ENCODE measurements around the gene ATG2A. TPM values are rescaled to one million over a fixed set of nuclear protein-coding genes. Genes with fewer than 3 reads are reported as not detected.

The ATG2A gene
- total RNA-seq, 1 donor from 2014 or later: 21.4 TPM

DNA sequence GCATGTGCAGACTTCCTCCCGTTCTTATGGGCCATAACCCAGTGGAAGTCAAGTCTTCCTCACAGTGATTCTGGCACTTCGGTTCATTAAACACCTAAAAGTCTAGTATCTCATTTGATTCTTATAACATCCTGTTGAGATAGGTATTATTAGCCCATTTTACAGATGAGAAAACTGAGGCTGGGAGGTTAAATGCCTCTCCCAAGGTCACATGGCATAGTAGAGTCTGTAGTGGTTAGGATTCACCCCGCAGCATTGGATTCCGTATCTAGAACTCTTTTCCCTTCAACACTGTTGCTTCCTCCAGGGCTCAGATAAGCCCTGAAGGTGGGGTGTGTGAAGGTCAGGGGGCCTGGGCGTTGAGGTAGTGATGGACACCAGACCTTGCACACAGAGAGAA lies 15.3 kb upstream of the ATG2A start:
- Mint-ChIP-seq H3K4me1 (ENCODE audit: low read depth, unreplicated experiment) (peaks cover 13% of the 10 kb centered on the region), H3K9me3 (ENCODE audit: unreplicated experiment) (no peaks in the 10 kb centered on the region), H3K27ac (ENCODE audit: unreplicated experiment) (no peak overlapping the region), H3K4me3 (ENCODE audit: unreplicated experiment) (no peak overlapping the region), H3K27me3 (ENCODE audit: low read depth, unreplicated experiment) (peaks cover under 1% of the 10 kb centered on the region), H3K36me3 (ENCODE audit: low read depth, unreplicated experiment) (peaks cover 43% of the 10 kb centered on the region)
- Histone ChIP-seq H3K4me2 (ENCODE audit: low read length) (no peak overlapping the region), H2AFZ (ENCODE audit: low read depth, low read length) (no peak overlapping the region), H3K4me3 (ENCODE audit: insufficient read depth, low read depth, low read length) (no peak overlapping the region), H3K9me3 (ENCODE audit: insufficient read depth, low read depth, low read length) (no peaks in the 10 kb centered on the region), H3K9ac (ENCODE audit: low read length) (no peak overlapping the region), H3K79me2 (ENCODE audit: insufficient read depth, low read length) (no peaks in the 10 kb centered on the region), H3K27ac (ENCODE audit: low read depth, low read length) (no peak overlapping the region), H4K20me1 (ENCODE audit: insufficient read depth, low read length) (peaks cover 11% of the 10 kb centered on the region), H3K27me3 (ENCODE audit: insufficient read depth, low read length) (no peaks in the 10 kb centered on the region), H3K36me3 (ENCODE audit: insufficient read depth, low read length) (peaks cover 21% of the 10 kb centered on the region), H3K4me1 (ENCODE audit: insufficient read depth, low read length) (no peaks in the 10 kb centered on the region)
- no peak for TF ChIP-seq EZH2 (IDR thresholded peaks at IDR 0.05; ENCODE audit: insufficient read depth, low read length)
- TF ChIP-seq, protein P1, sequence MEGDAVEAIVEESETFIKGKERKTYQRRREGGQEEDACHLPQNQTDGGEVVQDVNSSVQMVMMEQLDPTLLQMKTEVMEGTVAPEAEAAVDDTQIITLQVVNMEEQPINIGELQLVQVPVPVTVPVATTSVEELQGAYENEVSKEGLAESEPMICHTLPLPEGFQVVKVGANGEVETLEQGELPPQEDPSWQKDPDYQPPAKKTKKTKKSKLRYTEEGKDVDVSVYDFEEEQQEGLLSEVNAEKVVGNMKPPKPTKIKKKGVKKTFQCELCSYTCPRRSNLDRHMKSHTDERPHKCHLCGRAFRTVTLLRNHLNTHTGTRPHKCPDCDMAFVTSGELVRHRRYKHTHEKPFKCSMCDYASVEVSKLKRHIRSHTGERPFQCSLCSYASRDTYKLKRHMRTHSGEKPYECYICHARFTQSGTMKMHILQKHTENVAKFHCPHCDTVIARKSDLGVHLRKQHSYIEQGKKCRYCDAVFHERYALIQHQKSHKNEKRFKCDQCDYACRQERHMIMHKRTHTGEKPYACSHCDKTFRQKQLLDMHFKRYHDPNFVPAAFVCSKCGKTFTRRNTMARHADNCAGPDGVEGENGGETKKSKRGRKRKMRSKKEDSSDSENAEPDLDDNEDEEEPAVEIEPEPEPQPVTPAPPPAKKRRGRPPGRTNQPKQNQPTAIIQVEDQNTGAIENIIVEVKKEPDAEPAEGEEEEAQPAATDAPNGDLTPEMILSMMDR (IDR thresholded peaks at IDR 0.05; ENCODE audit: insufficient read depth, low read depth, low read length): no peak
- DNase-seq (ENCODE audit: low read depth): no peak
- FAIRE-seq: no peak

DNA sequence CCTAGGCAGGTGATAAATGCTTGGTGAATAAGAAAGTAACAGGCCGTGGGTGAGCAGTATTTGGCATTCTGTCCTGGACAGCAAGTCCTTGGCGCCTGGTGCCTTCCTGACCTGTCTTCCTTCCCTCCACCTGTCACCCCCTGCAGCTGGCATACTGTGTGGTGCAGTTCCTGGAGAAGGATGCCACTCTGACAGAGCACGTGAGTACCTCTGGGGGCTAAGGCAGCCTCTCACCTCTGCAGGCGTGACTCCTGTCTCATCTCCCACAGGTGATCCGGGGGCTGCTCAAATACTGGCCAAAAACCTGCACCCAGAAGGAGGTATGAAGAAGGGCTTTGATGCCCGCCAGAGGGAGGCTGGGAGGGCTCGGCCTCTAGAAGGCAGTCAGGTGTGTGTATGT lies 14.3 kb upstream of the ATG2A start:
- Mint-ChIP-seq H3K27ac (ENCODE audit: unreplicated experiment) (no peak overlapping the region), H3K4me1 (ENCODE audit: low read depth, unreplicated experiment) (peaks cover 9% of the 10 kb centered on the region), H3K36me3 (ENCODE audit: low read depth, unreplicated experiment) (peaks cover 43% of the 10 kb centered on the region), H3K27me3 (ENCODE audit: low read depth, unreplicated experiment) (no peaks in the 10 kb centered on the region), H3K9me3 (ENCODE audit: unreplicated experiment) (no peaks in the 10 kb centered on the region), H3K4me3 (ENCODE audit: unreplicated experiment) (no peak overlapping the region)
- H3K79me2 ChIP-seq (ENCODE audit: insufficient read depth, low read length): no peaks in the 10 kb centered on the region
- H3K4me2 ChIP-seq (ENCODE audit: low read length): no peak overlapping the region
- H4K20me1 ChIP-seq (ENCODE audit: insufficient read depth, low read length): peaks cover 16% of the 10 kb centered on the region
- no peaks in the 10 kb centered on the region for H3K27me3 ChIP-seq (ENCODE audit: insufficient read depth, low read length)
- no peak overlapping the region for H3K4me3 ChIP-seq (ENCODE audit: insufficient read depth, low read depth, low read length)
- no peaks in the 10 kb centered on the region for H3K4me1 ChIP-seq (ENCODE audit: insufficient read depth, low read length)
- no peak for FAIRE-seq
- no peaks in the 10 kb centered on the region for H3K9me3 ChIP-seq (ENCODE audit: insufficient read depth, low read depth, low read length)
- H3K36me3 ChIP-seq (ENCODE audit: insufficient read depth, low read length): peaks cover 21% of the 10 kb centered on the region
- DNase-seq (ENCODE audit: low read depth): no peak
- H2AFZ ChIP-seq (ENCODE audit: low read depth, low read length): no peak overlapping the region
- no peak overlapping the region for H3K9ac ChIP-seq (ENCODE audit: low read length)
- H3K27ac ChIP-seq (ENCODE audit: low read depth, low read length): no peak overlapping the region
- TF ChIP-seq, protein P1 (IDR thresholded peaks at IDR 0.05; ENCODE audit: insufficient read depth, low read depth, low read length): no peak
- no peak for TF ChIP-seq EZH2 (IDR thresholded peaks at IDR 0.05; ENCODE audit: insufficient read depth, low read length)

DNA sequence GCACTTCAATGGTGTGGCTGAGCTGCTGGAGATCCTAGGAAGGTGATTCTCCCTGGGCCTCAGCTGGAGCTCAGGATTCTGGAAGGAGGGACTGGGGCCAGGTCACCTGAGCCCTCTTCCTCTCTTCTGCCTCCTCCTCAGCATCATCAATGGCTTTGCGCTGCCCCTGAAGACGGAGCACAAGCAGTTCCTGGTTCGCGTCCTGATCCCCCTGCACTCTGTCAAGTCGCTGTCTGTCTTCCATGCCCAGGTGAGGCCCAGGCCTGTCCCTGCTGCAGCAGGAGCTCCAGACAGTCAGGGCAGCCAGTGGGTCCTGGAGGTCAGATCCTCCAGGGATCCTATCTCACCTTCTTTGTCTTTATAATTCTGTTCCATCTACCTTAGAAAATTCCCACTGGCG lies 13.3 kb upstream of the ATG2A start:
- H3K4me2 ChIP-seq (ENCODE audit: low read length): no peak overlapping the region
- peaks cover 39% of the 10 kb centered on the region for H3K36me3 Mint-ChIP-seq (ENCODE audit: low read depth, unreplicated experiment)
- H3K4me3 ChIP-seq (ENCODE audit: insufficient read depth, low read depth, low read length): no peak overlapping the region
- TF ChIP-seq, protein P1 (IDR thresholded peaks at IDR 0.05; ENCODE audit: insufficient read depth, low read depth, low read length): no peak
- no peak for TF ChIP-seq EZH2 (IDR thresholded peaks at IDR 0.05; ENCODE audit: insufficient read depth, low read length)
- FAIRE-seq (no peak), DNase-seq (ENCODE audit: low read depth) (no peak)
- no peaks in the 10 kb centered on the region for H3K9me3 Mint-ChIP-seq (ENCODE audit: unreplicated experiment)
- H2AFZ ChIP-seq (ENCODE audit: low read depth, low read length): no peak overlapping the region
- no peaks in the 10 kb centered on the region for H3K27me3 Mint-ChIP-seq (ENCODE audit: low read depth, unreplicated experiment)
- peaks cover 1% of the 10 kb centered on the region for H3K79me2 ChIP-seq (ENCODE audit: insufficient read depth, low read length)
- H3K9ac ChIP-seq (ENCODE audit: low read length): no peak overlapping the region
- no peaks in the 10 kb centered on the region for H3K4me1 ChIP-seq (ENCODE audit: insufficient read depth, low read length)
- peaks cover 3% of the 10 kb centered on the region for H3K4me1 Mint-ChIP-seq (ENCODE audit: low read depth, unreplicated experiment)
- H3K36me3 ChIP-seq (ENCODE audit: insufficient read depth, low read length): peaks cover 21% of the 10 kb centered on the region
- no peak overlapping the region for H3K27ac Mint-ChIP-seq (ENCODE audit: unreplicated experiment)
- peaks cover 22% of the 10 kb centered on the region for H4K20me1 ChIP-seq (ENCODE audit: insufficient read depth, low read length)
- no peak overlapping the region for H3K27ac ChIP-seq (ENCODE audit: low read depth, low read length)
- no peaks in the 10 kb centered on the region for H3K9me3 ChIP-seq (ENCODE audit: insufficient read depth, low read depth, low read length)
- no peak overlapping the region for H3K4me3 Mint-ChIP-seq (ENCODE audit: unreplicated experiment)
- H3K27me3 ChIP-seq (ENCODE audit: insufficient read depth, low read length): no peaks in the 10 kb centered on the region

Measured in astrocyte (in vitro differentiated cells and primary cell).